ENCODE data around the gene TMEM54.
A peak's percentile ranks its signal among the peaks of the same experiment; 100 is the strongest.
"Not testable (repeated sequence)": the region's sequence is repeated elsewhere in the genome, so short reads cannot be mapped to it uniquely, and the experiment has no call there.

The TMEM54 gene

DNA sequence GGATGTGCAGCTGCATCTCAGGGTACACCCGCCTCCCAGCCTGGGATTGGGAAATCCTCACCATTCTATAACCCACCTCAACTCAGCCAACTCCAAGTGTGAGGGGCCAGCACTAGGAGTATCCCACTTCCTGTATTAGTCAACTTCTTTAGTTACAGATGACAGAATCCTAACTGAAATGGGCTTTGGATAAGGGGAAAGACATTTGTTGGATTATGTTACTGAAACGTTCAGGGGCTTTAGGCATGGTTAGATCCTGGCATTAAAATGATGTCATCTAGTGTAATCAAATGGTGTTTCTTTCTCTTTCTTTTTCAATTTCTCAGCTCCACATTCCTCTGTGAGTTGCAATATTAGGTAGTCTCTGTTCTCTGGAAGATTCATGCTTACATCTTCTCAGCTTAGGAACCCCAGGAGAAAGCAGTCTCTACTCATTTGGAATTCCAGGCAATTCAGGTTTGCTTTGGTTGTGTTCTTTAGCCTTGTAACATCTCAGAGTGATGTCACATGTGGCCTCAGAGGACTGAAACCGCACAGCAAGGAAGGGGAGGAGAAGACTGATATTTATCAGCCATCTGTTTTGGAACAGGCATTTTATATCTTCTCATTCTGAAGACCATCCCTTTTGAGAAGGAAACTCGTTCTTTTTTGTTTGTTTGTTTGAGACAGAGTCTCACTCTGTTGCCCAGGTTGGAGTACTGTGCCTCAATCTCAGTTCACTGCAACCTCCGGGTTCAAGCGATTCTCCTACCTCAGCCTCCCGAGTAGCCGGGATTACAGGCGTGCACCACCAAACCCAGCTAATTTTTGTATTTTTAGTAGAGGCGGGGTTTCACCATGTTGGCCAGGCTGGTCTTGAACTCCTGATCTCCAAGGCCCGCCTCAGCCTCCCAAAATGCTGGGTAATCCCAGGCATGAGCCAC is 18.9 kb upstream of the TMEM54 start:
- DNase-seq (ENCODE audit: low spot score): peak; percentile 45

DNA sequence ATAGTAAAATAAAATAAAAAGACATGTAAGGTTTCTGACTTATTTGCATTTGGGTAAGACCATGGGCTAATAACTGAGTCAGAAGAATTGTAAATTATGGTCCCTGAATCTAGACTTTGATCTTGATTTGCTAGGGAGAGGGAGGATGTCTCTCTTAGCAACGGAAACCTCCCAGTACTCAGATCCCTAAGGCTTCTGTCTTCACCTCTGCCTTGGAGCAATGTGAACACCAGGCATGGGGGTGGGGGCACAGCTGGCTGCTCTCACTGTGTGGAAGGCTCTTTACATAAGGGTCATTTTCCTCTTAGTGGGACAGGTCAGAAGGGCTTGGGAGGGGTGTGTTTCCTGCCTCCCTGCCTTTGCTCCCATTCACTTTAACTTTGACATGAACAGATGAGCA is 17.0 kb upstream of the TMEM54 start:
- DNase-seq (ENCODE audit: low spot score): no peak

DNA sequence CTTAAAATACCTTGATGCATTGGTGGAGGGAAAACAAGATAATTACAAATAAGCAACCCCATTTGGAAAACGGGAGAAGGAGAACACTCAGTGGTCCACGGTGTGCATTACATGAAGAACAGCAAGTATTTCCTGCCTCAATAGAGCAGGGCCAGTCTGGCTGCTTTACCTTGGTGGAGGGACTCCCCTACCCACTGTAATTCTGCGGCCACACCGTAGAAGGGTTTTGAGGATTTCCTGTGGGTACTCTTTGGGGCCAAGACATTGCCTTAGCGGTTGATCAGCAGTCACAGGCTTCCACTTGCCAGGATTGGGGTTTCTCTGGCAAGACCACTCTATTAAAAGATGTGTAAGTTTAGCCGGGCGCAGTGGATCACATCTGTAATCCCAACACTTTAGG is 16.3 kb upstream of the TMEM54 start:
- DNase-seq (ENCODE audit: low spot score): no peak

DNA sequence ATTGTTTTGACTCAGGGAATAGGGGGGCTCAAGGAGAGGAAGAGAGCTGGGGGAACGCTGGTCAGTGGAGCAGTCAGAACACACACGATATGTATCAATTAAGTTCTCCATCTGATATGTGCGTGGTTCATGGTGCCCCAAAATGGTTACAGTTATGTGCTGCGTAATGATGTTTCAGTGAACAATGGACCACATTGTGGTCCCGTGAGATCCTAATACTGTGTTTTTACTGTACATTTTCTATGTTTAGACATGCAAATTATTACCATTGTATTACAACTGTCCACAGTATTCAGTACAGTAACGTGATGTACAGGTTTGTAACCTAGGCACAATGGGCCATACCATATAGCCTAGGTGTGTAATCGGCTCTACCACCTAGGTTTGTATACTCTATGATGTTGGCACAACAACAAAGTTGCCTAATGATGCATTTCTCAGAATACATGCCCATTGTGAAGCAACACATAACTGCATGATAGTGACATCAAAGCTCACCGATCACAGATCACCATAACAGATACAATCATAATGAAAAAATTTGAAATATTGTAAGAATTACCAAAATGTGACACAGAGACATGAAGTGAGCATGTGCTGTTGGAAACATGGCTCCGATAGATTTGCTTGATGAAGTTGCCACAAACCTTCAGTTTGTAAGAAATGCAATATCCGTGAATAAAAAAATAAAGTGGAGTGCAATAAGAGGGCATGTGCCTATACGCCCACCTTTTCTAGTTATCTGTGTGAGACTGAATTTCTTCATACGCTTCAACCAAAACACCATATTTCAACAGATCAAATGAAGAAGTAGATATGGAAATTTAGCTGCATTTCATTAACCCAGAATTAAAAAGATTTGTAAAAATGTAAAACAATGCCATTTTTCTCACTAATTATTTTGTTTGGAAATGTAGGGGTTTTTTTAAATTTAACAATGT is 14.8 kb upstream of the TMEM54 start:
- no peak for DNase-seq (ENCODE audit: low spot score)

DNA sequence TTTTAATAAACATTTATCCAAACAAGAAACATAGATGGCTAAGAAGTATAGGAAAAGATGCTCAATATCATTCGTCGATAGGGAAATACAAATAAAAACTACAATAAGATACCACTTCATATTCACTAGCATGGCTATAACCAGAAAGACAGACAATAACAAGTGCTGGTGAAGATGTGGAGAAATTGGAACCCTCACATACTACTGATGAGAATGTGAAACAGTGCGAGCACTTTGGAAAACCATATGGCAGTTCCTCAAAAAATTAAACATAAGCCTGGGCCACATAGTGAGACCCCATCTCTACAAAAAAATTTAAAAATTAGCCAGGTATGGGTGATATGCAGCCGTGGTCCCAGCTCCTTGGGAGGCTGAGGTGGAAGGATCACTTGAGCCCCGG is 9.1 kb upstream of the TMEM54 start:
- DNase-seq (ENCODE audit: low spot score): no peak

DNA sequence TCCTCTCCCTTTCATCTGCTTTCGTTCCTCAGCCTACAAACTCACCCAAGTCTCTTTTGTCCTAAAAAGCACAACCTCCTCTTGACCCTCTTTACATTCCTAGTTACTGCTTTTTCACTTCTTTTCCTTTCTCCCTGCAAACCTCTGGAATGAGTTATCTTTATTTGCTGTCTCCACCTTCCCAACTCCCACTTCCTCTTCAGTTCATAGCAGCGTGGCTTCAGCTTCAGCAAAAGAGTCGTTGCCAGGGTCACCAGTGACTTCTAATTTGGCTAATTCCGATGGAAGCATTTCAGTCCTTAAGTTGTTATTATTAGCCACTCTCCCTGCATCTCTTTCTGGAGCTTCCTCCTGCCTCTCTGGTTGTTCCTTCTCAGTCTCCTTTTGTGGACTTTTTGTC is 6.2 kb upstream of the TMEM54 start:
- no peak for DNase-seq (ENCODE audit: low spot score)

DNA sequence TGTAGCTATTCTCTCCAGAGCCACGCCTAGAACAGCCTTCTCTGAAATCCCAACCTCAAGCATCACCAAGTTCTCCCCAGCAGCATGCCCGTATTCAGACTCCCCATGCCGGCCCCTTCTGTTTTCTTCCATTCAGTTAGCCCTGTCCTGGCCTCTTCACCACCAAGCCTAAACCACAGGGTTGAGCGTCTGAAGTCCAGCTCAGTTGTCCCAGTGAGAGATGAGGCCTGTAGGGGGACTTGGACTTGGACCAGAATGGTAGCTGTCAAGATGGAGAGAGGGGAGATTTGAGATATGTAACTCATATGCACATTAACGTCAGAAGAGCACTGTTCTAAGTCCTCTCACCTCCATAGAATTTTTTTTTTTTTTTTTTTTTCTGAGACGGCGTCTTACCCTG is 5.5 kb upstream of the TMEM54 start:
- DNase-seq (ENCODE audit: low spot score): no peak

DNA sequence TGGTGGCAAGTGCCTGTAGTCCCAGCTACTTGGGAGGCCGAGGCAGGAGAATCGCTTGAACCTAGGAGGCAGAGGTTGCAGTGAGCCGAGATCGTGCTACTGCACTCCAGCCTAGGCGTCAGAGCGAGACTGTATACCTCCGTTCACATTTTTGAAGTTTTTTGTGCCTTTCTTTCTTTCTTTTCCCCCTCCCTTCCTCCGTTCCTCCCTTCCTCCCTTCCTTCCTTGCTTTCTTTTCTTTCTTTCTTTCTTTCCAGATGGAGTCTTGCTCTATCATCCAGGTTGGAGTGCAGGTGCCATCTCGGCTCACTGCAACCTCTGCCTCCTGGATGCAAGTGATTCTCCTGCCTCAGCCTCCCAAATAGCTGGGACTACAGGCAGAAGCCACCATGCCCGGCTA is 4.4 kb upstream of the TMEM54 start:
- DNase-seq (ENCODE audit: low spot score): not testable (repeated sequence)

DNA sequence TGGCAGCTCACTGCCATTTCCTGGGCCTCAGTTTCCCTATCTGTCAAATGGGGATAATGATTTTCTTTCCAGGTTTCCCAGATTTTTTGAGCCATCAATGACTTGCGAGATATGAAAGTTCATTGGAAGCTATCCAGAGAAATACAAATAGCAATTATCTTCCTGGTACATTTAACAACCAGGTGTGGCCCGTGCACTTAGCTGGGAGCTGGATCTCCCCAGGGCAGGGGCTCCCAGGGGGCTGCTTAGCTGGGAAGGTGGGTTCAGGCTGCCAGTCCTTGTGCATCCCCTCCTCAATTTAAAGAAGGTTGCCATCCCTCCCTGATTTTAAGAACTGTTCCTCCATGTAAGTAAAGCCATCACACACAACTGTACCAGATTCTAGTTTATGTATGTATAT is 3.6 kb upstream of the TMEM54 start:
- no peak for DNase-seq (ENCODE audit: low spot score)

DNA sequence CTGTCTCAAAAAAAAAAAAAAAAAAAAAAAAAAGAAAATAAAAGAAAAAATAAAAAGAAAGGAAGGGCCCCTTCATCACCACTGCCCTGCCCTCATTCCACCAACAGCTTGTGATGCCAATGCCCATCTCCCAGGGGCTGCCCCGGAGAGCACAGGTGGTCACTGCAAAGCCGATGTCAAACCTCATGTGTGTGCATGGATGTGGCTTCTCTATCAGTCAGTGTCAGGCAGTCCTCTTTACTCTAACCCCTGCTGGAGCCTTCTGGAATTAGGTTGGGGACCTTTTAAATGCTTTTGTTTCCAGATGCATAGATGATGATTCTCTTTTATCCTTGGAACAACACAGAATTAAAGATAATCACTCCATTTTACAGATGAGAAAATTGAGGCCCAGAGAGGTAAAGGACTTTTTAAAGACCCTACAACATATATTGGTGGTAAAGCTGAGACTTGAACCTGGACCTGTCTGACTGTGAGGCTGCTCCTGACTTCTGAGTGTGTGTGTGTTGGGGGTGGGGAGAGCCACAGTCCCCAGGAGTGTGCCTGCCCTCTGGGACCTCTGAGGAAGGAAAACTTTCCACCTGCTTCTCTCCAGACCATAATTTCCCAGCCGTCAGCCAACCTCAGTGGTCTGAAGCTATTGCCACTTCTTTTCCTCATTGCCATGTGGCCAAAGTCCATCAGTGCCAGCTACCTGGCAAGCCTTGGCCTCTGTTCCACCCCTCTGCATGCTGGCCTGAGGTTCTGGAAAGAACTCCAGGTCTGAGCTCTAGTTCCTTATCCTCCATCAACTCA is 3.0 kb upstream of the TMEM54 start:
- peak; percentile 7 for DNase-seq (ENCODE audit: low spot score)

DNA sequence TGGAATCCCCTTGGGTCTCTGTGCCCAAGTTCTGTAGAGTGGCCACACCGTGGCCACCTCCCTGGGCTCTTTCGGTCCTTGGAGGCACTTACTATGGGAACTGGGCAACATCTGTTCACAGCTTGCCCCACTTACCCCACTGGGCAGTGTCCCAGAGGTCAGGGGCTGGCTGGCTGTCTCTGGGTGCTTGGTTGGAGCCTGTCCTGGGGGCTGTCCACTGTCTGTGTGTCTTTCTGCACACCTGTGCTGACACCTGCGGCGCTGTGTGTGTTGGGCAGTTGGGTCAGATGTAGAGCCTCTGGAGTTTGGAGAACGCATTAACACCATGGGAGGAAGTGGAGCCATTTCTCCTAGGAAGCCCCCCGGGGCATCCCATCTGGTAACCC is 1.3 kb upstream of the TMEM54 start:
- DNase-seq (ENCODE audit: low spot score): peak; percentile 4

DNA sequence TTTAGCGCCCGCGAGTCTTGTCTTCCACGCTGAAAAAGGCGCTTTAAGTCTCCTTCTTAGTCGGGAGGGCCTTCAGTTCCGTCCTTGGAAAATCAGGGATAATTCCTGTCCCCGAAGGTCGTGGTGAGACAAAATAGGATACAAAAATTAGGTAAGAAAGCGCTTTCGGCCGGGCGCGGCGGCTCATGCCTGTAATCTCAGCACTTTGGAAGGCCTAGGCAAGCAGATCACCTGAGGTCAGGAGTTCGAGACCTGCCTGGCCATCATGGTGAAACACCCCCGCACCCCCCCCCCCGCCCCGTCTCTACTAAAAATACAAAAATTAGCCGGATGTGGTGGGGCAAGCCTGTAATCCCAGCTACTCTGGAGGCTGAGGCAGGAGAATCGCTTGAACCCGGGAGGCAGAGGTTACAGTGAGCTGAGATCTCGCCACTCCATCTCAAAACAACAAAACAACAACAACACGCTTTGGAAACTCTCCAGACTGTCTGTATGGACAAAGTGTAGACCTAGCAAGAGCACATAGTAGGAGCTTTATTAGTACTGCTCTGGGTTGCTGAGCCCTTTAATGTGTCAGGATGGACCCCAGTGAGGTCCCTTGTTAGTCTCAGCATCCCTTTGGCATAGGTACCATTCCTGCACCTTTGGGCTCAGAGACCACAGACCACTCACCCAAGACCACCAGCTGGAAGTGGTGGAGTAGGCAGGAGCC is 790 bp upstream of the TMEM54 start:
- no peak for DNase-seq (ENCODE audit: low spot score)

DNA sequence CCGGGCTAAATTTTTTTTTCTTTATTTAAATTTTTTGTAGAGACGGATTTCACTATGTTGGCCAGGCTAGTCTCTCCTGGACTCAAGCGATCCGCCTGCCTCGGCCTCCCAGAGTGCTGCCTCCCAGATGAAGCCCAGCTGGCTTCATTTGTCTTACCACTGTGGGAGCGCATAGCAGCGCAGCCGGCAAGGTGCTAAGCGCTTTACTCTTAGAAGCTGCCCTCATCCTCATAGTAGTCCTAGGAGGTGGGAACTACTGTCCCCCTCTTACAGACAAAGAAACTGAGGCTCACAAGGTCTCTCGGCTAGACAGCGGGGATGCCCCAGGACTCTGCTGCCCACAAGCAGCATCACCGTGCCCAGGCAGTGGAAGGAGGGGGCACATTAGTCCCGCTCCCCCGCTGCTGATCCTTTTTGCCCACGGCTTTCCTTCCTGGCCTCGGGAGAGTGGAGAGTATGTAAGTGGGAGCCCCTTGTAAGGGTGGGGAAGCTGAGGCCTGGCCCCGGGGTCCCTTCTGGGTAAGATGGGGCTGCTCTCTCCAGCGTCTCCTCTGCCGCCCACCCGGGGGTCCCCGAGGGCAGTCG is 726 bp downstream of the TMEM54 start:
- DNase-seq (ENCODE audit: low spot score): no peak

DNA sequence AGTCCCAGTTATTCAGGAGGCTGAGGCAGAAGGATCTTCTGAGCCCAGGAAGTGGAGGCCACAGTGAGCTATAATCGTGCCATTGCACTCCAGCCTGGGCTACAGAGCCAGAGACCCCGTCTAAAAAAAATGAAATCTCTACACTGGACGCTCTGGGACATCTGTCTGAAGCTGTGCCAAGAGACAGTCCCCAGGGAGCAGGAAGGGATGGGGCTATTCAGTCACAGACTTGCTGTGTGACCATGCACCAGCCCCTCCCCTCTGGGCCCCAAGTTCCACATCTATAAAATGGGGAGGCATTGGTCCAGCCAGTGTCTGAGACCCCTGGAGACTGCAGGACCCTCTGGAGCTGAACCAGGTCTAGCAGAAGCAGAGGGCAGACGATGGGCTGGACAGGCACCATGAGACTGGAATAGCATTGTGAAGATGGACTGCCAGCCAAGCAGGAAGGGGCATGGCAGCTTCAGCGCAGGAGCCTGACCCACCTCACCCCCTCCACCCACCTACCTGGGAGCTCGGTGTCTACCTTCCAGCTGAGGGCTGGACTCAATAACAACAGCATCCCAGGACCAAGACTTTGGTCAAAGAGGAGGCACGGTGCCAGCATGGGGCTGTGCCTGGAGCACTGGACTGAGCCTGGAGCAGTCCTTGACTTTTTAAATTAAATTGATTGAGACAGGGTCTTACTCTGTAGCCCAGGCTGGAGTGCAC is 1.4 kb downstream of the TMEM54 start:
- DNase-seq (ENCODE audit: low spot score): no peak

DNA sequence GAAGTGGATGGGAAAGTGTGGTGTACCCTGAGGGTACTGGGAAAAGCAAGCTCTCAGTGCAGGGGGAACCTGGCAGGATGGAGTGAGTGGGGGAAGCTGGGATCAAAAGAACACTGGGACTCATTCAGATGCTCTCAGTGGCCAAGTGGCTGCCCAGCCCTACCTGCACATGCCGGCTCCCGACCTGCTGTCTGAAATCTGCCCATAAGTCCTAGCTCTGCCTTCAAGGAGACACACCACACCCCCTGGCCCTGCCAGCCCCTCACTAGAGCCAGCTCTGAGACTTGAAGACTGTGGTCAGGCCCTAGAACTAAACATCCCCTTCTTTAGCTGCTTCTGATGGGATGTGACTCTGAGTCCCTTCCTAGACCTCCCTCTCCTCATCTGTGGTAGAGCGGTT is 2.2 kb downstream of the TMEM54 start:
- no peak for DNase-seq (ENCODE audit: low spot score)

DNA sequence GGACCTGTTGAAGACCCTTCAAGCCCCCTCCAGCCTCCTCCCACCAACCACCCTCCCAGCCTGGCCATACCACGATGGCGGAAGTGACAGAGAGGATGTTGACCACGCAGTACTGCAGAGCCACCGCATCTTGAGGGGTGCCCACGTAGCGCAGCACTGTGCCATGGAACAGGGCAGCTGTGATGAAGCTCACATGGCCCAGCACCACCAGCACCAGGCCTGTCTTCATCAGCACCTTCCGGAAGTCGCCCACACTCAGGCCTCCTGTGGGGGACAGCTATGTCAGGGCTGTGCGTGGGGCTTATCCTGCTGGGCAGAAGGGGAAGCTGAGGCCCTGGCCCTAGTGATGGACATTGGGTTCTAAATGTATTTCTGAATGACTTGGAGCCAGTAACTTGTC is 3.1 kb downstream of the TMEM54 start:
- DNase-seq (ENCODE audit: low spot score): no peak

DNA sequence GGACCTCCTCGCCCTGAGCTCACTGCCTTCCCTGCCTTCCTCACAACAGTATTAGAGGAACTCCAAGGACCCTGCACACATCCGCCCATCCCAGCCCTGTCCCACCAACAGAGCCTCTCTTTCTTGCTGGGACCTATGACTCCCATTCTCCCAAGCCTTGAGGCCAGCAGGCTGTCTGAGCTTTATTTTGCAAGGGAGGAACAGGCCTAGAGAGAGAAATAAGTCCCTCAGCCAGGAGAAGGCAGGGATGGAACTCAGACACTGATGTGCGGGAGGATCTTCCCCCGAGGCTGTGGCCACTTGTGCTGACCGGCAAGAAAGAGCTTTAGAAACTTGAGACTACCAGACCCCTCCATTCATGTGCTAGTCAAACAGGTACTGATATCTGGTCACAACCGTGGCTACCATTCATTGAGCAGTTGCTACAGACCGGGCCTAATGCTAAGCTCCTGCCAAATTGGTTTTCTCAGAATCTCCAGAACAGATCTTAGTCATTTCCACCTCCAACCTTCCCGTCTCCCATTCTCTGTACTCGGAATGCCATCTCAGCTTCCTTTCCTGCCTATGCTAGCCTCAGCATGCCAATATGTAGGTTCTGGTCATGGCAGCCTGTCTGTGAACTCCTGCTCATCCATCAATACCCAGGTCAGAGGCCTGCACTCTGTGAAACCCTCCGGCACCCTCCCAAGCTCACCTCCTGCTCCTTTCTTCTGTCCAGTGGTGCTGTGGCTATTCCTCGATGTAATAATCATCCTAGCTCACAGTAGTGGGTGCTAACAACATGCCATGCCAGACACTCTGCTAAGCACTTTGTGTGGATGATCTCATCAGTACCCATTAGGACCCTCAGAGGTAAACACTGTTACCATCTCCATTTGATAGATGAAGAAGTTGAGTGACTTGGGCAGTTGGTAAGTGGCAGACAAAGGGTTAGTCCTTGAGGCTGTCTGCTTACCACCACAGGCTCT is 3.8 kb downstream of the TMEM54 start:
- no peak for DNase-seq (ENCODE audit: low spot score)

DNA sequence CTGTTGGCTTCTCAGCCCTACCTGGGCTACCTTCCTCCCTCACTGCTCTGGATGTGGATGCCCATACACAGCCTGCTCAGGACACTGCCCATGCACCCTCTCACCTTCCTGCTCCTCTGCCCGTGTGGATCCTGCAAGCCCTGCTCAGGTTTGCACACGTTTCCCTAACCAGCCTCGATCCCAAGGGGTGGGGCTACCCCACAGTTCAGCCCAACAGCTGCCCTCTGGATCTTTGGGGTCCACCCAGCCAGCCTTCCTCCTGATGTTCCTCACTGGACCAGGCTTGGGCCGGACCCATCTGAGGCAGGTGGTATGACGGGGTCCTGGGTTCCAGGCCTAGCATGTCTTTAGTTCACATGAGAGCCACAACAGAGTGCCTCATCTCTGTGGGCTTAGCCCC is 4.7 kb downstream of the TMEM54 start:
- no peak for DNase-seq (ENCODE audit: low spot score)
